ENCODE data around the gene TMEM44.
A peak's percentile ranks its signal among the peaks of the same experiment; 100 is the strongest.

TMEM44 gene

GRCh38 chr3:194633349-194634004 is at the start of gene TMEM44:
Gene TMEM44, minus strand, starts transcription at chr3:194633419. Its CDS starts 204 bp downstream, at chr3:194633215.
- peak; percentile 82 for DNase-seq (ENCODE audit: low read depth)

GRCh38 chr3:194682694-194683310 is 49.6 kb upstream of the TMEM44 start:
- DNase-seq (ENCODE audit: low read depth) = peak; percentile 76

GRCh38 chr3:194682189-194682693 is 49.0 kb upstream of the TMEM44 start:
- no peak for DNase-seq (ENCODE audit: low read depth)

- DNase-seq (ENCODE audit: low read depth) = no peak
Observed at GRCh38 chr3:194680888-194681615, 47.8 kb upstream of the TMEM44 start.

- DNase-seq (ENCODE audit: low read depth) = no peak
Observed at GRCh38 chr3:194676471-194676870, 43.3 kb upstream of the TMEM44 start.

- DNase-seq (ENCODE audit: low read depth) = no peak
Observed at GRCh38 chr3:194675680-194676079, 42.5 kb upstream of the TMEM44 start.

- no peak for DNase-seq (ENCODE audit: low read depth)
Observed at GRCh38 chr3:194675081-194675640, 41.9 kb upstream of the TMEM44 start.

GRCh38 chr3:194673761-194674160 is 40.5 kb upstream of the TMEM44 start:
- DNase-seq (ENCODE audit: low read depth) = peak; percentile 54

- no peak for DNase-seq (ENCODE audit: low read depth)
Observed at GRCh38 chr3:194672876-194673275, 39.7 kb upstream of the TMEM44 start.

GRCh38 chr3:194671900-194672808 is 38.9 kb upstream of the TMEM44 start, which contains the start of gene LSG1:
Gene LSG1, minus strand, starts transcription at chr3:194672191. Its CDS starts 29 bp downstream, at chr3:194672162.
- DNase-seq (ENCODE audit: low read depth) = peak; percentile 95

GRCh38 chr3:194671511-194671899 is 38.3 kb upstream of the TMEM44 start:
- peak; percentile 41 for DNase-seq (ENCODE audit: low read depth)

- no peak for DNase-seq (ENCODE audit: low read depth)
Observed at GRCh38 chr3:194667363-194667762, 34.1 kb upstream of the TMEM44 start.

- DNase-seq (ENCODE audit: low read depth) = no peak
Observed at GRCh38 chr3:194664857-194665256, 31.6 kb upstream of the TMEM44 start.

- no peak for DNase-seq (ENCODE audit: low read depth)
Observed at GRCh38 chr3:194661946-194662345, 28.7 kb upstream of the TMEM44 start.

GRCh38 chr3:194661374-194661773 is 28.2 kb upstream of the TMEM44 start:
- DNase-seq (ENCODE audit: low read depth) = no peak

- no peak for DNase-seq (ENCODE audit: low read depth)
Observed at GRCh38 chr3:194659778-194660177, 26.6 kb upstream of the TMEM44 start.

- no peak for DNase-seq (ENCODE audit: low read depth)
Observed at GRCh38 chr3:194658477-194659242, 25.4 kb upstream of the TMEM44 start.

- no peak for DNase-seq (ENCODE audit: low read depth)
Observed at GRCh38 chr3:194657439-194657838, 24.2 kb upstream of the TMEM44 start.

GRCh38 chr3:194654443-194654842 is 21.2 kb upstream of the TMEM44 start:
- DNase-seq (ENCODE audit: low read depth) = no peak

- no peak for DNase-seq (ENCODE audit: low read depth)
Observed at GRCh38 chr3:194647747-194648146, 14.5 kb upstream of the TMEM44 start.

- DNase-seq (ENCODE audit: low read depth) = no peak
Observed at GRCh38 chr3:194642769-194643168, 9.6 kb upstream of the TMEM44 start.

Measured in fibroblast of gingiva (primary cell).